HepG2 (cell line): Measurements from ENCODE around the gene RNF25. TPM values are rescaled to one million over a fixed set of nuclear protein-coding genes. Genes with fewer than 3 reads are reported as not detected.

Experiments
- AKNA ChIP-seq: sonication (generic); formaldehyde crosslinking; IDR thresholded peaks from 2 replicates; pipeline ENCODE4 v1.4.0; 2020; ENCODE audit warnings: missing genetic modification reagents, borderline replicate concordance
- BRF2 ChIP-seq: sonication (generic); formaldehyde crosslinking; IDR thresholded peaks from 2 replicates; pipeline ENCODE4 v1.8.1; 2022; ENCODE audit warnings: mild to moderate bottlenecking, missing genetic modification reagents
- CENPBD1 ChIP-seq: sonication (generic); formaldehyde crosslinking; IDR thresholded peaks from 2 replicates; pipeline ENCODE4 v1.8.0; 2022; ENCODE audit warnings: missing genetic modification reagents, low read depth, mild to moderate bottlenecking, borderline replicate concordance
- CREM ChIP-seq, 2 experiments: sonication (generic) in 1 of 2; formaldehyde crosslinking in 1 of 2; IDR thresholded peaks; 2 replicates each; pipeline versions ENCODE4 v1.4.0 to v1.6.1; 2016 to 2020; ENCODE audit warnings: antibody characterized with exemption in 1 of 2, mild to moderate bottlenecking in 1 of 2, missing genetic modification reagents in 1 of 2
- HES4 ChIP-seq: sonication (generic); formaldehyde crosslinking; IDR thresholded peaks from 2 replicates; pipeline ENCODE4 v1.9.0; 2021; ENCODE audit warnings: mild to moderate bottlenecking, missing genetic modification reagents, borderline replicate concordance
- ISX ChIP-seq: sonication (generic); formaldehyde crosslinking; conservative IDR thresholded peaks from 2 replicates; pipeline ENCODE4 v1.5.0; 2020; ENCODE audit warnings: missing genetic modification reagents
- MBNL3 ChIP-seq: fragments of 250-450 bp; sonication (Bioruptor Pico); conservative IDR thresholded peaks from 2 replicates; pipeline ENCODE4 v1.8.0; 2022; ENCODE audit warnings: mild to moderate bottlenecking, inconsistent platforms
- MZF1 ChIP-seq: sonication (generic); formaldehyde crosslinking; IDR thresholded peaks from 2 replicates; pipeline ENCODE4 v1.8.1; 2023; ENCODE audit warnings: mild to moderate bottlenecking, missing genetic modification reagents, borderline replicate concordance
- PCBP2 ChIP-seq: fragments of 200-400 bp; formaldehyde crosslinking; optimal IDR thresholded peaks from 2 replicates; pipeline ENCODE3; 2018; ENCODE audit warnings: low read length, low read depth; ENCODE audit not compliant: poor library complexity, severe bottlenecking
- PHF21A ChIP-seq: sonication (generic); formaldehyde crosslinking; IDR thresholded peaks from 2 replicates; pipeline ENCODE4 v1.5.0; 2020; ENCODE audit warnings: mild to moderate bottlenecking, missing genetic modification reagents
- SATB2 ChIP-seq: sonication (generic); formaldehyde crosslinking; IDR thresholded peaks from 2 replicates; pipeline ENCODE4 v1.5.0; 2020; ENCODE audit warnings: missing genetic modification reagents
- THAP8 ChIP-seq: sonication (generic); formaldehyde crosslinking; IDR thresholded peaks from 2 replicates; pipeline ENCODE4 v1.5.1; 2020; ENCODE audit warnings: missing genetic modification reagents, mild to moderate bottlenecking, borderline replicate concordance
- TIGD3 ChIP-seq: sonication (generic); formaldehyde crosslinking; IDR thresholded peaks from 2 replicates; pipeline ENCODE4 v1.5.1; 2020; ENCODE audit warnings: mild to moderate bottlenecking, missing genetic modification reagents, borderline replicate concordance
- ZBTB20 ChIP-seq: sonication (generic); formaldehyde crosslinking; IDR thresholded peaks from 2 replicates; pipeline ENCODE4 v1.8.1; 2023; ENCODE audit warnings: missing genetic modification reagents, low read depth, mild to moderate bottlenecking, borderline replicate concordance
- ZBTB38 ChIP-seq: sonication (generic); formaldehyde crosslinking; IDR thresholded peaks from 2 replicates; pipeline ENCODE4 v1.5.1; 2020; ENCODE audit warnings: mild to moderate bottlenecking, missing genetic modification reagents
- ZNF232 ChIP-seq: sonication (generic); formaldehyde crosslinking; IDR thresholded peaks from 2 replicates; pipeline ENCODE4 v1.4.0; 2020; ENCODE audit warnings: missing genetic modification reagents, borderline replicate concordance
- ZNF44 ChIP-seq: sonication (generic); formaldehyde crosslinking; IDR thresholded peaks from 2 replicates; pipeline ENCODE4 v1.5.1; 2020; ENCODE audit warnings: mild to moderate bottlenecking, missing genetic modification reagents
- ZNF598 ChIP-seq: sonication (generic); formaldehyde crosslinking; IDR thresholded peaks from 2 replicates; pipeline ENCODE4 v1.5.1; 2020; ENCODE audit warnings: mild to moderate bottlenecking, missing genetic modification reagents, borderline replicate concordance
- ZNF615 ChIP-seq: sonication (generic); formaldehyde crosslinking; IDR thresholded peaks from 2 replicates; pipeline ENCODE4 v1.5.0; 2020; ENCODE audit warnings: mild to moderate bottlenecking, missing genetic modification reagents, borderline replicate concordance
- ZNF644 ChIP-seq: IDR thresholded peaks from 2 replicates; pipeline ENCODE4 v1.6.1; 2016; ENCODE audit warnings: low read depth
- ZNF781 ChIP-seq: sonication (generic); formaldehyde crosslinking; IDR thresholded peaks from 2 replicates; pipeline ENCODE4 v1.5.1; 2020; ENCODE audit warnings: borderline replicate concordance, mild to moderate bottlenecking, missing genetic modification reagents; ENCODE audit errors: not compliant biosample characterization
- polyA plus RNA-seq, 8 experiments: library from polyadenylated mRNA; depleted of rRNA in 3 of 8; stranded (reverse) in 7 of 8; unstranded in 1 of 8; fragments of >200 nt; fragmentation: Illumina TruSeq in 4 of 8; extraction: Trizol in 4 of 8; gene quantifications; 2 replicates each; pipeline versions ENCODE4 v1.2.1 to v1.2.3, GENCODE V29; 2011 to 2016; ENCODE audit warnings: low read depth in 4 of 8, missing spikeins in 1 of 8, mixed read lengths in 1 of 8; ENCODE audit not compliant: insufficient read depth in 1 of 8
- total RNA-seq, 5 experiments: library from RNA; depleted of rRNA; stranded (reverse); fragments of >200 nt; fragmentation: Illumina TruSeq; extraction: Trizol; gene quantifications; 2 replicates each; pipeline ENCODE4 v1.2.3, GENCODE V29; 2016; ENCODE audit warnings: low read depth in 1 of 5

RNF25 gene
- total and polyA plus RNA-seq, 2 of the 13 experiments (the other 11 are each of a cell fraction or from before 2014, with no cell fraction given): 37.0 to 87.6 TPM

GRCh38 chr2:218710334-218710686 lies 38.5 kb upstream of the RNF25 start (continued):
- TF ChIP-seq THAP8 (CRISPR knock-in tag) (0 out of 2 replicates have a peak, but pooled peaks have one; percentile 45), ZNF598 (peak; percentile 10; the same call in 1 of the 2 replicates), ZNF44 (no peak), CREM (IDR thresholded peaks at IDR 0.05) (no peak), CREM (CRISPR knock-in tag; IDR thresholded peaks at IDR 0.05) (no peak), PHF21A (CRISPR knock-in tag) (0 out of 2 replicates have a peak, but pooled peaks have one; percentile 5), ISX (no peak), AKNA (no peak), TIGD3 (CRISPR knock-in tag) (no peak), MBNL3 (CRISPR knock-in tag) (no peak), BRF2 (CRISPR knock-in tag) (no peak), ZNF615 (CRISPR knock-in tag) (0 out of 2 replicates have a peak, but pooled peaks have one; percentile 20), MZF1 (CRISPR knock-in tag) (0 out of 2 replicates have a peak, but pooled peaks have one; percentile 1), HES4 (CRISPR knock-in tag) (0 out of 2 replicates have a peak, but pooled peaks have one; percentile 11), ZNF644 (CRISPR knock-in tag) (no peak), ZNF781 (CRISPR knock-in tag) (no peak), ZBTB38 (peak; percentile 79; the same call in 1 of the 2 replicates), ZNF232 (0 out of 2 replicates have a peak, but pooled peaks have one; percentile 6), CENPBD1 (no peak), ZBTB20 (CRISPR knock-in tag) (no peak), SATB2 (0 out of 2 replicates have a peak, but pooled peaks have one; percentile 35), PCBP2 (peak; percentile 5)
